CD4-positive, alpha-beta T cell treated with Interleukin-17A for 1 hour (primary cell): ENCODE measurements around the gene SAMD5.

ENCODE experiments used
- DNase-seq: peaks from one replicate; pipeline ENCODE4 v3.0.0-alpha.2; 2020

Gene SAMD5

GRCh38 chr6:147570681-147571080 is 62.2 kb downstream of the SAMD5 start:
- no peak for DNase-seq

GRCh38 chr6:147577488-147577887 is 69.0 kb downstream of the SAMD5 start:
- DNase-seq: no peak

GRCh38 chr6:147578159-147578558 is 69.7 kb downstream of the SAMD5 start:
- DNase-seq: no peak

- DNase-seq: no peak
Observed at GRCh38 chr6:147578883-147579282, 70.4 kb downstream of the SAMD5 start.

GRCh38 chr6:147579667-147580066 is 71.2 kb downstream of the SAMD5 start:
- DNase-seq: no peak

DNA sequence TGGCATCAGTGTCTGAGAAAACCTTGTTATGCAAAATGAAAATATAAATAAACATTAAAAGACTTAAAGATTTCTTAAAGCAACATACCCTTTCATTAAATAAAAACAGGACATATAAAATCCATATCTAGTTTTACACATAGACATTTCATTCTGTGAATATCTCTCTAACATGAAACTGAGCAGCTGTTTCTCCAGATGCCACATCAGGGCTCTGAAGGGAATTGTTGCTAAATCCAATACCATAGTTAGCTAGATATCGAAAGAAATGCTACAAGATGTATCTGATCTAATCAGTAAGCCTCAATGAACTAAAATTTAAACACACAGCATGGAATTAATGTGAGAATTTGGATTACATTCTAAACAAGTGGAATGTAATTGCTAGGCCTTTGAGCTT is 74.5 kb downstream of the SAMD5 start:
- DNase-seq: no peak

DNA sequence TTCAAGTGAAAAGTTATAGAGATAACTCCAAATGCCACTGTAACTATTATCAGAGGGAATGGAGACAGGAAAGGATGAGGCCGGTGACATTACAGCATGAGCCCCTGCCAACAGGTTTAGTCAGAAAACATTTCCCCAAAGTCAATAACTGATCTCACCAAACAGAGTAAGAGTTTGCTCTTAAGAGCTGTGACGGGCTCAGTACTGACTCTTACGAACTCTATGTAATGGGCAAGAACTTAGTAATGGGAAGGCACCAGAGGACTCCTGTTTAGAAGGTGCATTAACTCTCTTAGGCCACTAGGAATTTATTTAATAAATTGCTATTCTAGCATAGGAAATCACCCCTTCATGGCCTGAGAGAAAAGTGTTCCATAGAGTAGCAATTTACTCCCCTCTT is 76.8 kb downstream of the SAMD5 start:
- DNase-seq: no peak

- DNase-seq: no peak
Observed at GRCh38 chr6:147586044-147586443, 77.6 kb downstream of the SAMD5 start.

- DNase-seq: no peak
Observed at GRCh38 chr6:147587907-147588306, 79.4 kb downstream of the SAMD5 start.

DNA sequence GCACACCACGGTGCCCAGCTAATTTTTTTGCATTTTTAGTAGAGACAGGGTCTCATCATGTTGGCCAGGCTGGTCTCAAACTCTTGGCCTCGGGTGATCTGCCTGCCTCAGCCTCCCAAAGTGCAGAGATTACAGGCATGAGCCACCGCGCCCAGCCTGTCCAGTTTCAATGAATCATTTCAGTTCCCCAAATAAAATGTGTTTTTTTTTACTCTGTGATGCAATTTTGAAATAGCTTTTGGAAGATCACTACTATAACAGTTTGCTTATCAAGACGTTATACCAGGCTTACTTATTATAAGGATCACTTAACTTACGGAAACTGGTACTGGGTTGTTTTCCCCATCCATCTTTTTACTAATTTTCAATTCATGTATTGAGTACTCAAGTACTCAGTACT is 80.0 kb downstream of the SAMD5 start:
- DNase-seq: no peak

DNA sequence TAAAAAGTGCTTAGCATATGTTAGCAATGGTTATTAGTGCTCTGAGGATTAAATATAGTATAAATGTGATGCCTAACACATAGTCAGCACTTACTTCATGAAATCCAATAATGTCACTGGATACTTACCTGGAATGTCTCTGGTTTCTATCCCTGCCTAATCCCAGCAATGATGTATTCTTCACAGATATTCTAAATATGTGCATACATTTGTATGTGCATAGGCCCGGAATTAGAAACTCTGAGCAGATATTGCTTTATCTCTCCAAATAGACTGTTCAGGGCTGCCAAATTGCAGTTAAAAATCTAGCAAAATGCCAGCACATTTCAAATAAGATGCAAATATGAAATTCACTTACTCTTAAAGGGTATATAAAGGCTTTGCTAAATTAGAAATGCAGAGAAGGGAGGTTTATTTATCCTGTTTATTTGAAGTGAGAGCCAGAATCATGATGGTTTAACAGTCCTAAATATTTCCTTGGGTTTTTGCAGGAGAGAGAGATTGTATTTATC is 81.3 kb downstream of the SAMD5 start:
- DNase-seq: no peak

DNA sequence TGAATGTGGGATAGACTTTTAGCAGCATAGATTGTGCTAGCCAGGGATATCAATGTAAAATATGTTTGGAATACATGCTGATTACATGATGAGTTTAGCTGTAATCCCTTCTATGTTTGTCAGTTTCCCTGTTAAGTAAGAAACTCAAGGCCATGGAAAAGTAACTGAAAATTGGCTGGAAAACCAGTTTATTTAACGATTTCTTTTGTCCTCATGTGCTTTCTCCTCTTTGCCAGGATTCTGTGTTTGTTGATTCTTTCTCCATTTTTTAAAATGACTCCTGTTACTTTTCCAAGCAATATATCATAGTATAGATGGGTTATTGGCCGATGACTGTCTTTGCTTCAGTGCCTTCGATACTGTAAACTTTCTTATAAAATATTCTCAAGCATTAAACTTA is 87.5 kb downstream of the SAMD5 start:
- no peak for DNase-seq

GRCh38 chr6:147603392-147604081 is 95.0 kb downstream of the SAMD5 start:
- DNase-seq: no peak

DNA sequence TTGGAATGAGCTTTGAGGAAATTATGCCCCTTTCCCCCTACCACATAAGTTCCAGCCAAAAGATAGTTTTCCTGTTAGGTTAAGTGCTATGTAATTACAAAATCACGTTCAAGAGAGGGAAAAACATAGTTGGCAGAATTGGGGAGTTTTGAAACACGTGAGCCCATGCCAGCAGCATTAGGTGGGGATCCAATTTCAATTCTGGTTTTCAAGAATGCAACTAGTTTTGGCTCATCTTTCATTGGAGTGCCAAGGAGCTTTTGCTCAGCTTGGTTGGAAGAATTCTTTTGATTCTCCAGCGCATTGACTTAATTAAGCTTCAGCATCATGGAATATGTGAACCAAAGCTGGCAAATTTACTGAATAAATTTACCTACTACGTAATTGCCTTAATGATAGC is 95.9 kb downstream of the SAMD5 start:
- no peak for DNase-seq

- DNase-seq: no peak
Observed at GRCh38 chr6:147611992-147612391, 103.5 kb downstream of the SAMD5 start.

- DNase-seq: no peak
Observed at GRCh38 chr6:147614501-147614900, 106.0 kb downstream of the SAMD5 start.

- DNase-seq: no peak
Observed at GRCh38 chr6:147615659-147616456, 107.4 kb downstream of the SAMD5 start.

GRCh38 chr6:147617366-147617765 is 108.9 kb downstream of the SAMD5 start:
- no peak for DNase-seq

GRCh38 chr6:147618457-147618856 is 110.0 kb downstream of the SAMD5 start:
- no peak for DNase-seq

GRCh38 chr6:147618927-147619326 is 110.4 kb downstream of the SAMD5 start:
- no peak for DNase-seq
